Retinal pigment epithelial cell (primary cell): ENCODE measurements around the gene NAT16.

Experiments
- DNase-seq: peaks from one replicate; pipeline ENCODE4 v3.0.0-alpha.2; 2010; ENCODE audit warnings: low read depth
- H3K4me3 ChIP-seq: 2 replicates; pipeline ENCODE4 v1.5.1; 2011; ENCODE audit warnings: mild to moderate bottlenecking, low read length, control low read depth, moderate library complexity
- TF ChIP-seq, protein P1 (sequence below): conservative IDR thresholded peaks from 2 replicates; pipeline ENCODE4 v1.5.1; 2011; ENCODE audit warnings: low read depth, low read length, control low read depth, inconsistent platforms

Gene NAT16

GRCh38 chr7:101217388-101218235 lies 37.5 kb upstream of the NAT16 start, which contains the start of the genes PLOD3 and ZNHIT1:
Gene PLOD3 (minus strand): TSS chr7:101217581. CDS start chr7:101217274, 307 bp downstream.
Gene ZNHIT1 (plus strand): TSS chr7:101218165. CDS start chr7:101218196, 31 bp downstream.
- H3K4me3 ChIP-seq, result peak within 1 kb of the TSS; percentile 96
- peak; percentile 88 for DNase-seq
- TF ChIP-seq, protein P1, sequence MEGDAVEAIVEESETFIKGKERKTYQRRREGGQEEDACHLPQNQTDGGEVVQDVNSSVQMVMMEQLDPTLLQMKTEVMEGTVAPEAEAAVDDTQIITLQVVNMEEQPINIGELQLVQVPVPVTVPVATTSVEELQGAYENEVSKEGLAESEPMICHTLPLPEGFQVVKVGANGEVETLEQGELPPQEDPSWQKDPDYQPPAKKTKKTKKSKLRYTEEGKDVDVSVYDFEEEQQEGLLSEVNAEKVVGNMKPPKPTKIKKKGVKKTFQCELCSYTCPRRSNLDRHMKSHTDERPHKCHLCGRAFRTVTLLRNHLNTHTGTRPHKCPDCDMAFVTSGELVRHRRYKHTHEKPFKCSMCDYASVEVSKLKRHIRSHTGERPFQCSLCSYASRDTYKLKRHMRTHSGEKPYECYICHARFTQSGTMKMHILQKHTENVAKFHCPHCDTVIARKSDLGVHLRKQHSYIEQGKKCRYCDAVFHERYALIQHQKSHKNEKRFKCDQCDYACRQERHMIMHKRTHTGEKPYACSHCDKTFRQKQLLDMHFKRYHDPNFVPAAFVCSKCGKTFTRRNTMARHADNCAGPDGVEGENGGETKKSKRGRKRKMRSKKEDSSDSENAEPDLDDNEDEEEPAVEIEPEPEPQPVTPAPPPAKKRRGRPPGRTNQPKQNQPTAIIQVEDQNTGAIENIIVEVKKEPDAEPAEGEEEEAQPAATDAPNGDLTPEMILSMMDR, result no peak

GRCh38 chr7:101216860-101217387 lies 36.8 kb upstream of the NAT16 start:
- TF ChIP-seq, protein P1, result peak; percentile 7
- H3K4me3 ChIP-seq, result peak overlapping the region; percentile 96
- no peak for DNase-seq

DNA sequence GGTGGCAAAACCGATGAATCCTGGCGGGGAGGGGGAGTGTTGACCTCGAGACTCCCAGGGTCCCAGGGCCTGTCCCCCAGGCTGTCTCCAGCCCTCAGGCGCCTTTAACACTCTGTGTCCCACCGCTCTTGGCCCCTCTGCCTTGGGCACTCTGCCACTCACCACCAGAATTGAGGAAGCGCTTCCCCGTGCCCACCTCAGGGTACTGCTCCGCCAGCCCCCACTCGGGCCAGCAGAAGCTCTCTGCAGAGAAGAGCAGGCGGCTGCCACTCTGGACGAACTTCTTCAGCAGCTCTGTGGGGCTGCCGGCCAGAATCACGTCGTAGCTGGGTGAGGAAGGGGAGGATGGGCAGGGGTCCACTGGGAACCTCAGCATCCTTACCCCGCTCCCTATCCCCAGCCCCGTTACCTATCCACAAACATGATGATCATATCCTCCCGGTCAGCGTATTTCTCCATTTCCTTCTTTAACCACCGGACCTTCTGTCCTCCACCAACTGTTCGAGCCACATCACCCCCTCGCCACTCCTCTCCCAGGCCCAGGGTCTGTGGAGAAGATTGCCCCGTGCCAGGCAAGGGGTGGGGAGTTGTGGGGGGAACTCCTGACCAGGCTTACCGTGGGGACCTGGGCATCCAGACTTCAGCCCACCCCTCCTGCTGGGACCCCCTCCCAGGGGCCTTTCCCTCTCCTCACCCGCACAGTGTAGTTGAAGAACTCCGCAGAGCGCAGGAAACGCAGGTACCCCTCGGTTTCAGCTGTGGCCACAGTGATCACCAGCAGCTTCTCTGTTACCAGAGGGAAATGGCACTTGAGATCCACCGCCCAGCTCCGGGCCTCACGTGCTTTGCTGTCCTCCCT lies 36.1 kb upstream of the NAT16 start:
- TF ChIP-seq, protein P1, result no peak
- no peak for DNase-seq

GRCh38 chr7:101212014-101212413 lies 31.9 kb upstream of the NAT16 start:
- TF ChIP-seq, protein P1, result no peak
- no peak for DNase-seq
- no peak overlapping the region for H3K4me3 ChIP-seq

More for the DNA sequence above, 36.1 kb upstream of the NAT16 start:
- peak overlapping the region; percentile 96 for H3K4me3 ChIP-seq

DNA sequence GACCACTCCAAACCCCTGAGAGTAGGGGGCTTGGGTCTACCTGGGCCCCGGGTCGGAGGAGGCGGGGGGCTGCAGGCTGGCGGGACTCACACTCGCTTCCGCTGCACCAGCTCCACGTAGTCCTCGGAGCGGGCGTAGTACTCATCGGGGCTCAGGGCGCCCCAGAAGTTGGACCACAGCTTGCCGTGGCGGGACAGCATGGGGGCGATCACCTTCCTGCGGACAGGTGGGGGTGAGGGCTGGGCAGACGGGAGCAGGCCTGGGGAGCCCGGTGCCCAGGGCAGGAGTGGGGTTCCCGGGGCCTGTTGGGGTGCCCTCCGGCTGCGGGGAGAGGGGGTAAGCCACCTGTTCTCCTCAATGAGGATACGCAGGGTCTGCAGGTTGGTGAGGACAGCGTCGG lies 31.4 kb upstream of the NAT16 start:
- DNase-seq, result no peak
- TF ChIP-seq, protein P1, result no peak

DNA sequence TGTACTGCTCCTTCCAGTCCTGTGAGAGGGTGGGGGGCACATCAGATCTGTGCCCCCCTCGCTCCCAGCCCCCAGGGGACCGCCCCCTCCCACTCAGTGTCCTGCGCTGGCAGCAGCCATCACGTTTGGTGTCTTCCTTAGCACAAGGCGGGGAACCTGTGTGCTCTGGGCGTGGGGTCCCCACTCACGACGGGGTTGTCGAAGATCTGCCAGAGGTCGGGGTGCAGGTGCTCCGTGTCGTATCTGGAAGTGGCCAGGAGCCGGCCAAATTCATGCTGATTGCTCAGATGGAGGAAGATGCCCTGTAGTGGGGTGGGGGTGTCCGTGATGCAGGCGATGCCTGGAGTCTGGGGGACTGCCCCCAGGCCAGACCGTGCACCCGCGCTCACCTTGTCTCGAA lies 30.1 kb upstream of the NAT16 start:
- TF ChIP-seq, protein P1, result no peak
- DNase-seq, result no peak
- H3K4me3 ChIP-seq, result no peak overlapping the region

More for the DNA sequence above, 31.4 kb upstream of the NAT16 start:
- H3K4me3 ChIP-seq, result no peak overlapping the region
